ENCODE results near the gene SGCE. TPM values are rescaled to one million over a fixed set of nuclear protein-coding genes. Genes with fewer than 3 reads are reported as not detected.

Gene SGCE
- total and polyA plus RNA-seq, 7 experiments from 2014 or later = 0.08 to 0.78 (median 0.19) TPM; not detected in 2

- Mint-ChIP-seq H3K4me1 (no peaks in the 10 kb centered on the region), H3K9me3 (no peaks in the 10 kb centered on the region), H3K27ac (no peak overlapping the region), H3K27me3 (peaks cover 19 to 47% (median 46%) of the 10 kb centered on the region in 5 donors), H3K4me3 (no peak overlapping the region), H3K36me3 (no peaks in the 10 kb centered on the region)
- Histone ChIP-seq H3K27me3 (ENCODE audit: control insufficient read depth in 2 of 2, insufficient read depth in 2 of 2, low read length in 2 of 2) (no peaks in the 10 kb centered on the region), H3K27ac (ENCODE audit: low read depth, low read length) (no peak overlapping the region), H3K36me3 (ENCODE audit: control insufficient read depth in 2 of 3, insufficient read depth in 3 of 3, low read length in 3 of 3) (no peaks in the 10 kb centered on the region), H3K9me3 (ENCODE audit: control insufficient read depth in 2 of 3, low read length in 3 of 3) (no peaks in the 10 kb centered on the region), H3K4me3 (ENCODE audit: low read length) (no peak overlapping the region), H3K4me1 (ENCODE audit: control insufficient read depth in 2 of 2, insufficient read depth in 2 of 2, low read length in 2 of 2) (no peaks in the 10 kb centered on the region)
- intact Hi-C loops (cut with micrococcal nuclease) = no loop called here
- ATAC-seq = no peak
- ChIA-PET CTCF (no interaction called here), POLR2A (no interaction called here)
- no peak for DNase-seq
Observed at GRCh38 chr7:94642838-94643653, 12.9 kb downstream of the SGCE start.

GRCh38 chr7:94639384-94639783, 16.5 kb downstream of the SGCE start:
- H3K27ac ChIP-seq (ENCODE audit: low read depth, low read length) = no peak overlapping the region
- H3K4me3 ChIP-seq (ENCODE audit: low read length) = no peak overlapping the region
- no peaks in the 10 kb centered on the region for H3K36me3 ChIP-seq (ENCODE audit: control insufficient read depth in 2 of 3, insufficient read depth in 3 of 3, low read length in 3 of 3)
- ChIA-PET CTCF (no interaction called here), POLR2A (no interaction called here)
- Mint-ChIP-seq H3K36me3 (no peaks in the 10 kb centered on the region), H3K4me1 (no peaks in the 10 kb centered on the region), H3K4me3 (no peak overlapping the region), H3K9me3 (no peaks in the 10 kb centered on the region), H3K27me3 (peaks cover 17 to 42% (median 38%) of the 10 kb centered on the region in 5 donors), H3K27ac (no peak overlapping the region)
- intact Hi-C loops (cut with micrococcal nuclease) = no loop called here
- H3K9me3 ChIP-seq (ENCODE audit: control insufficient read depth in 2 of 3, low read length in 3 of 3) = no peaks in the 10 kb centered on the region
- H3K27me3 ChIP-seq (ENCODE audit: control insufficient read depth in 2 of 2, insufficient read depth in 2 of 2, low read length in 2 of 2) = no peaks in the 10 kb centered on the region
- ATAC-seq = no peak
- H3K4me1 ChIP-seq (ENCODE audit: control insufficient read depth in 2 of 2, insufficient read depth in 2 of 2, low read length in 2 of 2) = no peaks in the 10 kb centered on the region
- DNase-seq = no peak

GRCh38 chr7:94635687-94636086, 20.2 kb downstream of the SGCE start:
- H3K27me3 Mint-ChIP-seq = peaks cover 14 to 25% (median 20%) of the 10 kb centered on the region in 5 donors
- no peaks in the 10 kb centered on the region for H3K9me3 ChIP-seq (ENCODE audit: control insufficient read depth in 2 of 3, low read length in 3 of 3)

GRCh38 chr7:94634502-94634901, 21.4 kb downstream of the SGCE start:
- no peak overlapping the region for H3K4me3 ChIP-seq (ENCODE audit: low read length)
- CTCF ChIA-PET = no interaction called here

More at GRCh38 chr7:94635687-94636086, 20.2 kb downstream of the SGCE start:
- Histone ChIP-seq H3K4me1 (ENCODE audit: control insufficient read depth in 2 of 2, insufficient read depth in 2 of 2, low read length in 2 of 2) (no peaks in the 10 kb centered on the region), H3K27me3 (ENCODE audit: control insufficient read depth in 2 of 2, insufficient read depth in 2 of 2, low read length in 2 of 2) (no peaks in the 10 kb centered on the region), H3K4me3 (ENCODE audit: low read length) (no peak overlapping the region), H3K27ac (ENCODE audit: low read depth, low read length) (no peak overlapping the region), H3K36me3 (ENCODE audit: control insufficient read depth in 2 of 3, insufficient read depth in 3 of 3, low read length in 3 of 3) (no peaks in the 10 kb centered on the region)
- no peak overlapping the region for H3K4me3 Mint-ChIP-seq
- DNase-seq = no peak
- CTCF ChIA-PET = no interaction called here
- no peaks in the 10 kb centered on the region for H3K9me3 Mint-ChIP-seq
- no peak for ATAC-seq
- H3K36me3 Mint-ChIP-seq = no peaks in the 10 kb centered on the region
- POLR2A ChIA-PET = no interaction called here
- intact Hi-C loops (cut with micrococcal nuclease) = no loop called here
- H3K4me1 Mint-ChIP-seq = peaks cover 0 to 2% (median 0%) of the 10 kb centered on the region in 7 donors
- H3K27ac Mint-ChIP-seq = no peak overlapping the region

GRCh38 chr7:94633687-94634086, 22.2 kb downstream of the SGCE start:
- POLR2A ChIA-PET = no interaction called here
- intact Hi-C loops (cut with micrococcal nuclease) = no loop called here
- H3K9me3 ChIP-seq (ENCODE audit: control insufficient read depth in 2 of 3, low read length in 3 of 3) = no peaks in the 10 kb centered on the region
- H3K27me3 ChIP-seq (ENCODE audit: control insufficient read depth in 2 of 2, insufficient read depth in 2 of 2, low read length in 2 of 2) = no peaks in the 10 kb centered on the region
- Mint-ChIP-seq H3K36me3 (no peaks in the 10 kb centered on the region), H3K27ac (no peak overlapping the region), H3K27me3 (peaks cover 12 to 20% (median 14%) of the 10 kb centered on the region in 5 donors), H3K4me3 (no peak overlapping the region), H3K9me3 (no peaks in the 10 kb centered on the region), H3K4me1 (peaks cover 0 to 2% (median 0%) of the 10 kb centered on the region in 7 donors)
- no peaks in the 10 kb centered on the region for H3K36me3 ChIP-seq (ENCODE audit: control insufficient read depth in 2 of 3, insufficient read depth in 3 of 3, low read length in 3 of 3)
- DNase-seq = no peak
- CTCF ChIA-PET = no interaction called here
- H3K4me3 ChIP-seq (ENCODE audit: low read length) = no peak overlapping the region
- no peak for ATAC-seq
- no peak overlapping the region for H3K27ac ChIP-seq (ENCODE audit: low read depth, low read length)
- H3K4me1 ChIP-seq (ENCODE audit: control insufficient read depth in 2 of 2, insufficient read depth in 2 of 2, low read length in 2 of 2) = no peaks in the 10 kb centered on the region

More at GRCh38 chr7:94634502-94634901, 21.4 kb downstream of the SGCE start:
- DNase-seq (no peak), ATAC-seq (no peak)
- H3K4me1 ChIP-seq (ENCODE audit: control insufficient read depth in 2 of 2, insufficient read depth in 2 of 2, low read length in 2 of 2) = no peaks in the 10 kb centered on the region
- H3K27ac Mint-ChIP-seq = no peak overlapping the region
- H3K27me3 Mint-ChIP-seq = peaks cover 12 to 20% (median 16%) of the 10 kb centered on the region in 5 donors
- H3K4me1 Mint-ChIP-seq = peaks cover 0 to 2% (median 0%) of the 10 kb centered on the region in 7 donors
- H3K4me3 Mint-ChIP-seq = no peak overlapping the region
- no peaks in the 10 kb centered on the region for H3K36me3 ChIP-seq (ENCODE audit: control insufficient read depth in 2 of 3, insufficient read depth in 3 of 3, low read length in 3 of 3)
- H3K36me3 Mint-ChIP-seq = no peaks in the 10 kb centered on the region
- H3K9me3 ChIP-seq (ENCODE audit: control insufficient read depth in 2 of 3, low read length in 3 of 3) = no peaks in the 10 kb centered on the region
- intact Hi-C loops (cut with micrococcal nuclease) = no loop called here
- POLR2A ChIA-PET = no interaction called here
- no peaks in the 10 kb centered on the region for H3K9me3 Mint-ChIP-seq
- H3K27ac ChIP-seq (ENCODE audit: low read depth, low read length) = no peak overlapping the region
- no peaks in the 10 kb centered on the region for H3K27me3 ChIP-seq (ENCODE audit: control insufficient read depth in 2 of 2, insufficient read depth in 2 of 2, low read length in 2 of 2)

GRCh38 chr7:94633014-94633341, 23.0 kb downstream of the SGCE start:
- Mint-ChIP-seq H3K27me3 (peaks cover 9 to 18% (median 13%) of the 10 kb centered on the region in 5 donors), H3K9me3 (no peaks in the 10 kb centered on the region), H3K4me1 (peaks cover 0 to 2% (median 0%) of the 10 kb centered on the region in 7 donors), H3K27ac (no peak overlapping the region), H3K36me3 (no peaks in the 10 kb centered on the region), H3K4me3 (no peak overlapping the region)
- intact Hi-C loops (cut with micrococcal nuclease) = no loop called here
- H3K36me3 ChIP-seq (ENCODE audit: control insufficient read depth in 2 of 3, insufficient read depth in 3 of 3, low read length in 3 of 3) = no peaks in the 10 kb centered on the region
- no peak overlapping the region for H3K4me3 ChIP-seq (ENCODE audit: low read length)
- no peaks in the 10 kb centered on the region for H3K4me1 ChIP-seq (ENCODE audit: control insufficient read depth in 2 of 2, insufficient read depth in 2 of 2, low read length in 2 of 2)
- H3K9me3 ChIP-seq (ENCODE audit: control insufficient read depth in 2 of 3, low read length in 3 of 3) = no peaks in the 10 kb centered on the region
- H3K27ac ChIP-seq (ENCODE audit: low read depth, low read length) = no peak overlapping the region
- DNase-seq (no peak), ATAC-seq (no peak)
- no peaks in the 10 kb centered on the region for H3K27me3 ChIP-seq (ENCODE audit: control insufficient read depth in 2 of 2, insufficient read depth in 2 of 2, low read length in 2 of 2)
- POLR2A ChIA-PET = no interaction called here
- CTCF ChIA-PET = interaction anchor here (0.7 kb wide), 1 partner anchor 10 kb away, joined by 3 read pairs; no protein-coding TSS in a partner anchor

Measured in naive thymus-derived CD4-positive, alpha-beta T cell (primary cell).